Tibial nerve (tissue), 4 donors: ENCODE results near the gene SOX3. TPM values are rescaled to one million over a fixed set of nuclear protein-coding genes. Genes with fewer than 3 reads are reported as not detected.

Source experiments
- DNase-seq, 2 donors: peaks; one replicate each; pipeline ENCODE4 v3.0.0-alpha.2; 2019; ENCODE audit warnings: low spot score in 2 of 2
- H3K27ac ChIP-seq, 4 donors: fragments of 200-600 bp; sonication (generic) in 3 of 4; one replicate each; pipeline ENCODE4 v1.5.1; 2017 to 2019; ENCODE audit warnings: mild to moderate bottlenecking in 1 of 4
- H3K27me3 ChIP-seq, 2 donors: fragments of 200-600 bp; sonication (generic) in 1 of 2; one replicate each; pipeline versions ENCODE4 v1.5.1 to v1.6.0; 2017 to 2019
- H3K36me3 ChIP-seq, 3 donors: fragments of 200-600 bp; sonication (generic); one replicate each; pipeline ENCODE4 v1.5.1; 2018 to 2019
- H3K4me1 ChIP-seq, 4 donors: fragments of 200-600 bp; sonication (generic) in 3 of 4; one replicate each; pipeline ENCODE4 v1.5.1; 2017 to 2019
- H3K4me3 ChIP-seq, 4 donors: fragments of 200-600 bp; sonication (generic) in 3 of 4; one replicate each; pipeline ENCODE4 v1.5.1; 2017 to 2019; ENCODE audit warnings: mild to moderate bottlenecking in 1 of 4, moderate library complexity in 1 of 4
- H3K9me3 ChIP-seq, 4 donors: fragments of 200-600 bp; sonication (generic) in 3 of 4; one replicate each; pipeline ENCODE4 v1.5.1; 2017 to 2019
- CTCF ChIP-seq, 5 experiments: fragments of 200-600 bp in 3 of 5; fragments of 450-650 bp in 2 of 5; sonication (generic) in 3 of 5; IDR thresholded peaks; one replicate each; pipeline ENCODE4 v1.5.1; 2016 to 2019; ENCODE audit warnings: antibody characterized with exemption in 5 of 5, mild to moderate bottlenecking in 3 of 5, moderate library complexity in 2 of 5
- EP300 ChIP-seq, 2 donors: sonication (generic); formaldehyde crosslinking; IDR thresholded peaks; one replicate each; pipeline ENCODE4 v1.6.1; 2017; ENCODE audit warnings: antibody characterized with exemption in 2 of 2, mild to moderate bottlenecking in 1 of 2
- POLR2A ChIP-seq, 2 donors: fragments of 450-650 bp; IDR thresholded peaks; one replicate each; pipeline ENCODE4 v1.6.1; 2017; ENCODE audit warnings: antibody characterized with exemption in 2 of 2, mild to moderate bottlenecking in 2 of 2, moderate library complexity in 2 of 2
- WGBS, 2 donors: methylation state at CpG; one replicate each; pipeline ENCODE4 v1.1.5; 2018; 5-methylcytosine and 5-hydroxymethylcytosine counted together
- total RNA-seq, 4 donors: library from RNA; depleted of rRNA; stranded (reverse); fragments of >200 nt; gene quantifications; one replicate each; pipeline ENCODE4 v1.1.0, GENCODE V29; 2016

SOX3 gene
- total RNA-seq, 4 donors from 2014 or later, result not detected

- Histone ChIP-seq H3K27me3 (peaks cover 0 to 37% of the 10 kb centered on the region in 2 donors), H3K36me3 (no peaks in the 10 kb centered on the region), H3K9me3 (no peaks in the 10 kb centered on the region), H3K4me1 (no peaks in the 10 kb centered on the region), H3K27ac (no peak overlapping the region), H3K4me3 (no peak overlapping the region)
- 40 to 54% methylated on average over 5 of the region's 5 CpGs for WGBS, 2 donors
- no peak for TF ChIP-seq POLR2A (IDR thresholded peaks at IDR 0.05)
- TF ChIP-seq EP300 (IDR thresholded peaks at IDR 0.05), result no peak
- no peak for TF ChIP-seq CTCF (IDR thresholded peaks at IDR 0.05)
- no peak for DNase-seq
Measured at GRCh38 chrX:140521393-140521792, 16.5 kb upstream of the SOX3 start.

- TF ChIP-seq EP300 (IDR thresholded peaks at IDR 0.05) (no peak), CTCF (IDR thresholded peaks at IDR 0.05) (no peak), POLR2A (IDR thresholded peaks at IDR 0.05) (no peak)
Measured at GRCh38 chrX:140514554-140514953, 9.7 kb upstream of the SOX3 start.

GRCh38 chrX:140510895-140511295, 6.0 kb upstream of the SOX3 start:
- H3K9me3 ChIP-seq, result no peaks in the 10 kb centered on the region
- H3K4me3 ChIP-seq, result no peak overlapping the region
- H3K27ac ChIP-seq, result no peak overlapping the region
- H3K4me1 ChIP-seq, result peaks cover 0 to 14% (median 0%) of the 10 kb centered on the region in 4 donors
- no peak for TF ChIP-seq POLR2A (IDR thresholded peaks at IDR 0.05)
- TF ChIP-seq CTCF (IDR thresholded peaks at IDR 0.05), result no peak
- TF ChIP-seq EP300 (IDR thresholded peaks at IDR 0.05), result no peak
- no peaks in the 10 kb centered on the region for H3K36me3 ChIP-seq
- DNase-seq, result no peak
- H3K27me3 ChIP-seq, result peaks cover 0 to 75% of the 10 kb centered on the region in 2 donors
- WGBS, 2 donors, result 13 to 50% methylated on average over 6 to 37 of the region's 42 CpGs

More at GRCh38 chrX:140514554-140514953, 9.7 kb upstream of the SOX3 start:
- Histone ChIP-seq H3K4me1 (no peaks in the 10 kb centered on the region), H3K4me3 (no peak overlapping the region), H3K36me3 (no peaks in the 10 kb centered on the region), H3K27me3 (peaks cover 0 to 50% of the 10 kb centered on the region in 2 donors), H3K27ac (no peak overlapping the region), H3K9me3 (no peaks in the 10 kb centered on the region)
- DNase-seq, result no peak
- WGBS, 2 donors, result 72 to 100% methylated on average over 1 of the region's 1 CpG

- Histone ChIP-seq H3K27me3 (peaks cover 0 to 81% of the 10 kb centered on the region in 2 donors), H3K9me3 (no peaks in the 10 kb centered on the region), H3K4me3 (no peak overlapping the region), H3K36me3 (no peaks in the 10 kb centered on the region), H3K4me1 (peaks cover 0 to 20% (median 0%) of the 10 kb centered on the region in 4 donors), H3K27ac (no peak overlapping the region)
- no peak for DNase-seq
- TF ChIP-seq EP300 (IDR thresholded peaks at IDR 0.05) (no peak), CTCF (IDR thresholded peaks at IDR 0.05) (no peak), POLR2A (IDR thresholded peaks at IDR 0.05) (no peak)
- 39 to 40% methylated on average over 12 of the region's 12 CpGs for WGBS, 2 donors
Measured at GRCh38 chrX:140510306-140510676, 5.4 kb upstream of the SOX3 start.

GRCh38 chrX:140509468-140510305, 4.8 kb upstream of the SOX3 start:
- H3K4me3 ChIP-seq, result no peak overlapping the region
- H3K36me3 ChIP-seq, result no peaks in the 10 kb centered on the region
- TF ChIP-seq POLR2A (IDR thresholded peaks at IDR 0.05) (no peak), CTCF (IDR thresholded peaks at IDR 0.05) (no peak)
- no peak overlapping the region for H3K27ac ChIP-seq
- H3K9me3 ChIP-seq, result no peaks in the 10 kb centered on the region
- peaks cover 0 to 87% of the 10 kb centered on the region in 2 donors for H3K27me3 ChIP-seq
- DNase-seq, result no peak
- 46 to 60% methylated on average over 27 to 30 of the region's 30 CpGs for WGBS, 2 donors
- peaks cover 0 to 26% (median 0%) of the 10 kb centered on the region in 4 donors for H3K4me1 ChIP-seq
